Stimulated activated CD4-positive, alpha-beta T cell treated with anti-CD3 and anti-CD28 coated beads, TNF-alpha, amount 100 ng/mL, for 4 hours (primary cell): Measurements from ENCODE around the gene KRTAP12-4.
A peak's percentile ranks its signal among the peaks of the same experiment; 100 is the strongest.
"Not testable (repeated sequence)": the region's sequence is repeated elsewhere in the genome, so short reads cannot be mapped to it uniquely, and the experiment has no call there.

Experiments
- DNase-seq, 3 experiments: peaks; one replicate each; pipeline ENCODE4 v3.0.0-alpha.2; 2020; ENCODE audit warnings: low read depth in 3 of 3

The KRTAP12-4 gene

DNA sequence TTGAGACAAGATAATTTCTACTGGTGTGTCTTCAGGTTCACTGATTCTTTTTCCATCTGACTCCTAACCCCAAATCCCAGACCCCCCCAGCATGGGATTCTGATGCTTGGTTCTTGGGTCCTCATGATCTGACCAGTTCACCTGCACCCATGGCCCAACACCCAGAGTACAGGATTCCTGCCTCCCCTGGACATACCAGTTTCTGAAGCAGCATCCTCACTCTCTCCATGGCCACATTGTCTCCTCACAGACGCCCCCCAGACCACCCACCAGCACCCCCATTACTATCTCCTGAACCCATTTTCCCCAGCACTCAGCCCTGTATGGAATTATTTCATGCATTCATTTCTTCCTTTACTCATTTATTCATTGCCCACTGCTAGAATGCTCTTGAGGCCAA, 2.4 kb upstream of the KRTAP12-4 start:
- DNase-seq, result no peak

DNA sequence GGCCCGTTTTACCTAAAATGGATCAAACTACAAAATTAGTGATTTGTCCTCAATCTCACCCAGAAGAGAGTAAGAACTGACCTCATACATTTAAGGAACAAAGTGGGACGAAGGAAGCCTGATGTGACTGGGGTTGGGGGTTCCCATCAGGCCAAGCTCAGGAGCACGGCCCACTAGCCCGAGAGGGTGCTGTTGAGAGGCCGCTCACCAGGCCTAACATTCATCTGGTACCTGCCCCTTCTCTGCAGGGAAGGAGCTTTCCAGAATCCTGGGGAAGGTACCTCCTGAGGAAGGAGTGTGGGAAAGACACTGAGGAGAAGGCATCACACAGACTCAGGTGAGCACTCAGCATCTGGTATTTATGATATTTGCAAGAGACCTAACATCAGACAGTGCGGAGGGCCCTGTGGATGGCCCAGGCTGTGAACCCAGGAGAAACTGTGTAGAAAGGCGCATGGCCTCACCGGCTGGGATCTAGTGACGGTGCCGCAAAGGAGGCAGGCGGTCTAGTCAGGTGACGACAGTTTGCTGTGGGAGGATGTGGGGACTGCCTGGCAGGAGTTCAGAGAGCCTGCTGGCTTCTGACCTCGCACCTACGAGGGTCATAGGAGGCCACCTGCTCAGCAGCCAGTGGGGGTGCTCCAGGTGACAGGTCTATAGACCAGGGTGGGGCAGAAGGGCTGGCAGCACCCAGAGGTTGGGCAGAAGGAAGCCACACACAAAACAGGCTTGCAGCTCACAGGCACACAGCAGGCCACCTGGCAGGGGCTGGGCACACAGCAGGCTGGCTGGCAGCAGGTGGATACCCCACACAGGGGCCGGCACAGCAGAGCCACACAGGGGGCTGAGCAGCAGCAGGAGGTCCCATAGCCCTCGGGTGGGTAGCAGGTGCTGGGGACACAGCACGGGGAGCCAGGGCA, 543 bp downstream of the KRTAP12-4 start:
- peak in 1 of 3 experiments; percentile 21 for DNase-seq

DNA sequence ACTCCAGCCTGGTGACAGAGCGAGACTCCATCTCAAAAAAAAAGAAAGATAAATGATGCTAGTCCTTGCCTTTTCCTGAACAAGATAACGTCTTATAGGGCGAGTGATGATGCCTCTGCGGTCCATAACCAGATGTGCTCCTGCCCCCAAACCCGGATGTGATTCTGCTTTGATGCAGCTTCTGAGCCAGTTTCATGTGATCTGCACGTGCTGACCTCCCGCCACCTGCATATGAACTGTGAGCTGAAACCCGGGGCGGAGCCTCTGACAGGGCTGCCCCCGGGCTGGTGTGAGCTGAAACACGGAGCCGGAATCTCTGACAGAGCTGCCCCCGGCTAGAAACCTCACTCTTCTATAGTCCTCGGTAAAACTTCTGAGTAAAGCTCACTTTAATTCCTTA, 1.3 kb downstream of the KRTAP12-4 start:
- no peak for DNase-seq

DNA sequence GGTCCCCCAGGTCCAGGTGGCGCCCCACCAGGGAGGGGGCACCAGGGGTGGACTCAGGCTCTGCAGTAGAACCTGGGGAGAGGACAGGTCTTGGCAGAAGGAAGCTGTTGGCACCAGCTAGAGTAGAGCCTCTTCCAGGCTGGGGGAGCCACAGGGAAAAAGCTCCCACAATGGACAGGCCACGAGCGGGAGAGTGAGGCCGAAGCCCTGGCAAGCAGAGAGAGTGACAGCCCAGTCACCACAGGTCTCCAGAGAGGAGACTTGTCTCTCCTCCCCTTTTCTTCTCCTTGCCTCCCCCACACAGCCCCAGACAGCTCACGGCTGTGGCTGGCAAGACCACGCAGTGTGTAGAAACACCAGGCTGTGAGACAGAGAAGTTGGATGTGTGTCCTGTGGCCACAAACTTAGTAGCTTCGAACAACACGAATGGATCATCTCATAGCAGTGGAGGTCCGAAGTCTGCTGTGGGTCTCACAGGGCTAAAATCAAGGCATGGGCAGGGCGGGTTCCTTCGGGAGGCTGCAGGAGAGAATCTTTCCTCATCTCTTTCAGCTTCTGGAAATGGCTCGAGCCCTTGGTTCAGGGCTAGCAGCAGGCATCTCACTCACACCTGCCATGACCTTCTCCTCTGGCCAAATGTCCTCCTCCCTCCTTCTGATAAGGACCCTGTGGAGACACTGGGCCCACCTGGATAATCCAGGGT, 3.3 kb downstream of the KRTAP12-4 start:
- no peak for DNase-seq

DNA sequence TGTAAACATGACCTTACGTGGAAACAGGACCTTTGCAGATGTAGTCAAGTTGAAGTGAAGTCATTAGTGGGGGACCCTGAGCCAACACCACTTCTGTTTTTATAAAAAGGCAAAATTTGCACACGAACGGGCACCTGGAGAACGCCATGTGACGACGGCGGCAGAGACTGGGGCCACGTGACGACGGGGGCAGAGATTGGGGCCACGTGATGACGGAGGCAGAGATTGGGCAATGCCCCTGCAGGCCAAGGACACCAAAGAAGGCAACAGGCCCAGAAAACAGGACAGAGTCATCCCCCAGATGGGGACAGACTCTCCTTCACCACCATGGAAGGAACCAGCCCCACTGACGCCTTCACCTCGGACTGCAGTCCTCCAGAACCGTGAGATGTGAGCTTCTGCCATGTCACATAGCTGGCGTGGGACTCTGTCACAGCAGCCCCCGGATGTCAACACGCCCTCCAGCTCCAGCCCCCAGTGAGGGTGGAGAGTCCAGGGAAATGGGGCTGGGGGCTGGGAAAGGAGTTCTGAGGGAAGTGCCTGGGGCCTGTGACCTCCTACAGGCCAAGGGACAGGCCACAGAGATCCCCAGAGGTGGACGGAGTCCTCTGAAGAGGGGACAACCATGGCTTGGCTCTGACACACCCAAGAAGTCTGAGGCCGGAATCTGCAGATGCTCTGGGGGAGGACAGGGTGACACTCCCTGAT, 4.0 kb downstream of the KRTAP12-4 start:
- no peak for DNase-seq

DNA sequence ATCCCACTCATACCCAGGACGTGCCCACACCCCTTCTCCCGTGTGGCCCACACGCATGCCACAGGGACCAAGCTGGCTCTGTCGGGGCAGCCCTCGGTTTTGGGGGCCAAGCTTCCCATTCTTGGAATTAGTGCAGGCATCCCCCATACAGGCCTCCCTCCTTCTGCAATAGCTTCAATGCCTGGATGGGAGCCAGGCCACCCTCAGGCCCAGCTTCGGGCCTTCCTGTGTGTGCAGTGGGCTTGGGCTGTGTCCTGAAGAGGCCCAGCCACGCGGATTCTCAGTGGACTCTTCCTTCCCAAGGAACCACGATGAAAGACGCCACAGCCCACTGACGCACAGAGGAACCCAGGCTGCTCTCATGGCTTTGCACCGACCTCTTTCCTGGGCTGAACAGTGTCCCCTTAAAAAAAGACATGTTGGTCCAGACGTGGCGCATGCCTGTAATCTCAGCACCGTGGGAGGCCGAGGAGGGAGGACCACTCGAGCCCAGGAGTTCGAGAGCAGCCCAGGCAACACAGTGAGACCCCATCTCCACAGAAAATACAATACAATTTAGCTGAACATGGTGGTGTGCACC, 4.8 kb downstream of the KRTAP12-4 start:
- DNase-seq, result no peak

DNA sequence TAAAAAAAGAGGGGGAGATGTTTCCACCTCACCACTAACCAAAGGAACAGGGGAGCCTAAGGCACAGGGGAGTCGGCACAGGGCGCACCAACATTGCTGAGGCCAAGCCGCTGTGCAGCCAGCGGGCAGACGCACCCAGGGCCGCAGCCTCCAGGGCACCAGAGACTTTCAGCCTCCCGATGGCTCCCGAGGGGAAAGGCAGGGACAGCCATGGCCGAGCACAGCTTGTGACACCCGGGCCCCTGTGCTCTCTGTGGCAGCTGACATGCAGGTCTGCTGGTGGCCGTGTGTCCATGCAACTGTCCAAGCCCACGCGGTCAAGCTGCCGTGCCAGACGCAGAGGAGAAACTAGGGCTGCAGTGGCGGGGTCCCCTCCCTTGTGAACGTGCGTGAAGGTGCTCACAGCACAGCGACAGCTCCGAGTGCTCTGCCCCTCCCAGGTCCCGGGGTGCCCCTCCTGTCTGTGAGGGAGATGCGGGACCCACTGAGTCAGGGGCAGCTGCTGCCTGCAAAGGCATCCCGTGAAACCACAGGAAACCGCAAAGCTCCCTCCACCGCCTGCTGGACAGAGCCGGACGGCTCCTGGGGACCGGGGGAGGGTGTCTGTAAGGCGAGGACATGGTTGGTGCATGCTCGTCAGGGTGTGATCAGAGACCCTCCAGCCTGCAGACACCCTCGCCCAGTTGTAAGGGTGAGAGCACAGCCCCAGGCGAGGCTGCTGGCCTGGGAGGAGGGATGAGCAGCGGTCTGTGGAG, 5.7 kb downstream of the KRTAP12-4 start:
- DNase-seq, result no peak

DNA sequence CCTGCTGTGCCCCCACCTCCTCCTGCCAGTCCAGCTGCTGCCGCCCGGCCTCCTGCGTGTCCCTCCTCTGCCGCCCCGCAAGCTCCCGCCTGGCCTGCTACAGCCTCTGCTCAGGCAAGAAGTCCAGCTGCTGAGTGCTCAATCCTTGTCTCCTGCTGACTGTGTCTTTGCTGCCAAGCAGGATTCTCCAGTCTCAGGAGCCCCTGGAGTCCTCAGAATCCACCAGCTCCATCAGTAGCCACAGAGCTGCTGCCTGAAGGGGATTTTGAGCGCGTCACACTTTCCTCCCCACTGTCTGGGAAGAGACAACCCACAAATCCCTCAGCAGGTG, 7.3 kb downstream of the KRTAP12-4 start:
- no peak for DNase-seq

DNA sequence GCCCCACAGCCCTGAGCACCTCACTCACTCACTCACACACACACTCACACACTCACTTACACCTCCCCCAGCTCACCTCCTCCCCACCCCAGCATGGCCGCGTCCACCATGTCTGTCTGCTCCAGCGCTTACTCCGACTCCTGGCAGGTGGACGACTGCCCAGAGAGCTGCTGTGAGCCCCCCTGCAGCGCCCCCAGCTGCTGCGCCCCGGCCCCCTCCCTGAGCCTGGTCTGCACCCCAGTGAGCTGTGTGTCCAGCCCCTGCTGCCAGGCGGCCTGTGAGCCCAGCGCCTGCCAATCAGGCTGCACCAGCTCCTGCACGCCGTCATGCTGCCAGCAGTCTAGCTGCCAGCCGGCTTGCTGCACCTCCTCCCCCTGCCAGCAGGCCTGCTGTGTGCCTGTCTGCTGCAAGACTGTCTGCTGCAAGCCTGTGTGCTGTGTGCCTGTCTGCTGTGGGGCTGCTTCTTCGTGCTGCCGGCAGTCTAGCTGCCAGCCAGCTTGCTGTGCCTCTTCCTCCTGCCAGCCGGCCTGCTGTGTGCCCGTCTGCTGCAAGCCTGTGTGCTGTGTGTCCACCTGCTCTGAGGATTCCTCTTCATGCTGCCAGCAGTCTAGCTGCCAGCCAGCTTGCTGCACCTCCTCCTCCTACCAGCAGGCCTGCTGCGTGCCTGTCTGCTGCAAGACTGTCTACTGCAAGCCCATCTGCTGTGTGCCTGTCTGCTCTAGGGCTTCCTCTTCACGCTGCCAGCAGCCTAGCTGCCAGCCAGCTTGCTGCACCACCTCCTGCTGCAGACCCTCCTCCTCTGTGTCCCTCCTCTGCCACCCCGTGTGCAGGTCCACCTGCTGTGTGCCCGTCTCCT, 7.9 kb downstream of the KRTAP12-4 start, which contains the start of gene KRTAP10-11:
Gene KRTAP10-11, plus strand, starts transcription at position 49 of the 856 bp plus-strand sequence. Its CDS starts 45 bp downstream, at position 94.
- DNase-seq, result not testable (repeated sequence)

DNA sequence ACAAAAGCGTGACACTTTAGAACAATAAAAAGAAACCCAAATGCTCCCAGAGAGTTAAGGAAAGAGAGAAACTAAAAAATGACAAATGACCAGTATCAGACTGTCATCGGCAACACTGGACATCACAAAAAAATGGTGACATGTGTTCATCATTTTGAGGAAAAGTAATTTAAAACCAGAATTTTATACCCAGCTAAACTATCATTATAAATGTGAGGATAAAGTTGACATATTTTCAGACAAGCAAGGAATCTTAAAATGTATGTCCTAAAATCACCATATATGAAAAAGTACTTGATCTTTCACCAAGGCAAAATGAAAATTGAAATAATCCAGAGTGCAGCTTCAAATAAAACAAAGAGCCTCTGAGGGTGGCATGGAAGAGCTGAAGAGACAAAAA, 9.6 kb downstream of the KRTAP12-4 start:
- DNase-seq, result no peak

DNA sequence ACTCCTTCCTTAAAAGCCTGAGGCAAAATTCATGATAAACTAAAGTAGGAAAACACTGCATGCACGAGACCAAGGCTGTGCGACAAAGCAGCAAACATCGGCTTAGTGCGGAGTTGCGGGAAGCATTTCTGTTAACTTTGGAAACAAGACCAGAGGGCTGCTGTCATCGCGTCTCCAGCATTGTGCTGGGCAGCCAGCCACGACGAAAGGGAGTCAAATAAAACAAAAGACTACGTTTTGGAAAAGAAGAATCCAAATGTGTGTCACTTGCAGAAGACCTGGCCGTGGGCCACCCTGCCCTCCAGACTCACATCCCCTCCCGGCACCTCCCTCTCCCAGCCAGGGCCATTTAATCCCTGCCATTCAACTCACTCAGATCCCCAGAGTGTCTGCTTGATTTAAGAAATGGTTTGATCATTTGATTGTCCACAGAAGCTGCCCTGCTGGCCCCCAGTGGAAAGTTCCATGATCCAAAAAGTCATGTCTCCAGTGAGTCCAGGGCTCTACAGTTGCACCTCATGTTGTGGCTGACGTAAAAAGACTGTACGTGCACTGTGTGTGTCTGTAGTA, 10.6 kb downstream of the KRTAP12-4 start:
- no peak for DNase-seq

DNA sequence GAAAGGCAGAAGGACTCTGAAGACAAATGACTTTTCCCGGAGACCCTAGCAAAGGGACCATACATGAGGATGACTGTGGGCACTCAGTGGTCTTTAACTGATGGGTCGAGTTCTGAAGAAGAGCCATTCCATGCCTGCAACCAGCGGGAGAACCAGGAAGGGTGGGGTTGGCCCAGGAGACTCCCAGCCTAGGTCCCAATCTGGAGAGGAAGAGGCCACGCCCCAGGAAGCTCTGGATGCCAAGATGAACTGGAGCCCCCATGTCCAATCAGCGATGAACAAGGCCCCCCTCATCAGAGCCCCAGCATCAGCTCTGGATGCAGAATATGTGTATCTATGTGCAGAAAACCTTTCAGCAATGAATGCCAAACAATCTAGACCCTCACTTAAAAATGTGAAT, 13.7 kb downstream of the KRTAP12-4 start:
- DNase-seq, result no peak

DNA sequence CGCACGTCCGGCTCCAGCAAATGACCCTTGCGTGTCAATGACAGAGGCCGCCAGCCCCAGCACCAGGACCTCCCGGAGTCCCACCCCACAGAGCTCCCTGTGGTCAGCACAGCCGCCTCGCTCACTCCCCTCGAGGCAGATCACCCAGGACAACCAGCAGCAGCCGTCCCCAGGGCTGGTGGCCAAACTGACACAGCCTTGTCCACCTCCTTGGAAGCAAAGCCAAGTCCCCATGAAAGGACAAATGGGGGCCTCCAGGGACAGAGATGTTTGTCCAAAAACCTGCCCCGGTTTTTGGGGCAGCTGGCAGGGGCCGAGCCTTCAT, 15.2 kb downstream of the KRTAP12-4 start:
- DNase-seq, result no peak

DNA sequence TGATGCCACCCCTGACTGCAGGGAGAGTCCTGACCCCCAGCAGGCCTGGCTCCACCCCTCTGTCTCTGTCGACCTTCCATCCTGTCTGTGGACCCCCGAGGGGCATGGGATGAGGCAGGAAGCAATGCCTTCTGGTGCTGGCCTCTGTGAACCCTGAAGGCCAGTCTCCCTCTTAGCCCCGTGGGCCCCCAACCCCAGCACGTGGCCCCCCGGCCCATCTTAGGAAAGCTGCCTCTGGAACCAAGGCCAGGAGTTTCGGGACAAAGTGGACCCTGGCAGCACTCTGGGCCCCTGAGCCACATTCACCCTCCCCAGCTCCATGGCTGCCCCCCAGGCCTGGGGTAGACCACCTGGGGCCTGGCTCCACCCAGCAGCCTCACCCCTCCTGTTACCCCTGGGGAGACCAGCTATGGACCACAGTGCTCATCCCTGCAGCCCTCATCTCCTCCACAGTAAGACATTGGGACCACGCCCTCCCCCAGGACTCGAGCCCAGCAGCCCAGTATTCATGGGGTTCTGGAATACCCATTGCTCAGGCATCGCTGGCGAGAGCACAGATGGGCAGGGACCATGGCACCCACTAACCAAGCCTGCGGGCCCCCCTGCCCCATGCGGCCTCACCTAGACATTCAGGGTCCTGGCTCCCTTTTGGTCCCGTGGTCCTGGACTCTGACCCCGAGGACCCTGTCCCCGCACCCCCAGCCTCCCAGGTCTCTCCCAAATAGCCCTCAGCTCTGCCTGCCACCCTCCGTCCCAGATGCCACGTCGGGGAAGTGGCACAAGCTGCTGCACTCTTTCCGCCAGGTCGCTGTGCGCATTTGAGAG, 15.7 kb downstream of the KRTAP12-4 start:
- not testable (repeated sequence) for DNase-seq

DNA sequence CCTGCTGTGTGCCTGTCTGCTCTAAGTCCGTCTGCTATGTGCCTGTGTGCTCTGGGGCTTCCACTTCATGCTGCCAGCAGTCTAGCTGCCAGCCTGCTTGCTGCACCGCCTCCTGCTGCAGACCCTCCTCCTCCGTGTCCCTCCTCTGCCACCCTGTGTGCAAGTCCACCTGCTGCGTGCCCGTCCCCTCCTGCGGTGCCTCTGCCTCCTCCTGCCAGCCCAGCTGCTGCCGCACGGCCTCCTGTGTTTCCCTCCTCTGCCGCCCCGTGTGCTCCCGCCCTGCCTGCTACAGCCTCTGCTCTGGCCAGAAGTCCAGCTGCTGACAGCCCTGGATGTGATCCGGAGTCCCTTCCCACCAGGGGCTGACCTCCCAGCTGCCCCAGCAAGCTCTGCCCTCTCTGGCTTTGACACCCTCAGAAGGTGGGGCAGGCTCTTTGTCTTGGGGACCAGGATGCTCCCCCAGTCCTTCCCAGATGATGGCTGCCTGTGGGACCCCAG, 16.6 kb downstream of the KRTAP12-4 start:
- not testable (repeated sequence) for DNase-seq

DNA sequence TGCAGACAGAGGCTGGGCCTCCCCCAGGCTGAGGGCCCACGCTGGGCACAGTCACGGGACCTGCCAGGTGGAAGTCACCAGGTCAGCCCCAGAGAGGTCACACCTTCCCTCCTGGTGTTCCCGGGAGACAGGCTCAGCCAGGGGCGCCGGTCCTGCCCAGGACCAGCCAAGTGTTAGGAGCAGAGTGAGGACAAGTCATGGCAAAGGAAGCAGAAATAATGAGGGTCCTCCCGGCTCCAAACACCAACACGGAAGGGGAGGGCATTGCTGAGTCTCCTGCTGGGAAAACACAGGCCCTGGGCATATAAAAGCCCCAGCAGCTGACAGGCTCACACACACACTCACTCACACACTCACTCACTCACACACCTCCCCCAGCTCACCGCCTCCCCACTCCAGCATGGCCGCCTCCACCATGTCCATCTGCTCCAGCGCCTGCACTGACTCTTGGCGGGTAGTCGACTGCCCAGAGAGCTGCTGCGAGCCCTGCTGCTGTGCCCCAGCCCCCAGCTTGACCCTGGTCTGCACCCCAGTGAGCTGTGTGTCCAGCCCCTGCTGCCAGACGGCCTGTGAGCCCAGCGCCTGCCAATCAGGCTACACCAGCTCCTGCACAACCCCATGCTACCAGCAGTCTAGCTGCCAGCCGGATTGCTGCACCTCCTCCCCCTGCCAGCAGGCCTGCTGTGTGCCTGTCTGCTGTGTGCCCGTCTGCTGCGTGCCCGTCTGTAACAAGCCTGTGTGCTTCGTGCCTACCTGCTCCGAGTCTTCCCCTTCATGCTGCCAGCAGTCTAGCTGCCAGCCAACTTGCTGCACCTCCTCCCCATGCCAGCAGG, 17.2 kb downstream of the KRTAP12-4 start, which contains the start of gene KRTAP10-10:
Gene KRTAP10-10, plus strand, starts transcription at position 339 of the 833 bp plus-strand sequence. Its CDS starts 62 bp downstream, at position 401.
- no peak for DNase-seq

DNA sequence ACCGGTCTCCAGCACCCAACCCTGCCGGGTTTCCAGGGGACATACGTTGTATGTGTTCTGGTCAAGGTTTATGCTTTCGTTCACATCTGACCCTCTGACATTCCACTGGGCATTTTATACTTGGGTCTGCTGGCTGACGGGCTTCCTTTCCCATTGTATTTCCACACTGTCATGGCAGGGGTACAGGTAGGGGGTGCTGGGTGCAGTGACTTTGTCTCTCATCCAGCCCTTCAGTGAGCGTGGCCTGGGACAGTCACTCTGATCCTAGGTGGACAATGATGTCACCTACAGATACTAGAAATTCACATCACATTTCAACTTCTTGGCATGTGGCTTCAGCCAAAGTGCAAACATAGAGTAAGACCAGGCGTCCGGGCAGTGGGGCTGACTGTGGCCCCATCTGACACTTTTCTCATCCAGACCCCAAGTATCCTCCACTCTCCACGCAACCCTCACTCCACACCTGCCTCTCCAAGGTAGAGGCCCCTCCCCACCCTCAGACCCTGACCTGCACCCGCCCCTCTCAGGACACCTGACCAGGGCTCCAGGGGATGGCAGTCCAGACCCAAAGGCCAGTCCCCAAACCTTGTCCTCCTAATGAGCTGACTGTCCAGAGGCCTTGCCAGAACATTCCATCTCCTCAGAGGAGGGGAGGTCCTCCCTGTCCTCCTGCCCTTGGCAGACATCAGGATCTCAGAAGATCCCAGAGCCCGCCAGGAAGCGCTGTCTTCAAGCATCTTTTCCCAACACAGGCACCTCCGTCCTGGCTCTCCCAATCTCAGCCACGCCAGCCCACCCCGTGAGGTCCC, 18.0 kb downstream of the KRTAP12-4 start:
- DNase-seq, result no peak
